ENCODE data around the gene NPHP1.
"Not testable (repeated sequence)": the region's sequence is repeated elsewhere in the genome, so short reads cannot be mapped to it uniquely, and the experiment has no call there.

DNA sequence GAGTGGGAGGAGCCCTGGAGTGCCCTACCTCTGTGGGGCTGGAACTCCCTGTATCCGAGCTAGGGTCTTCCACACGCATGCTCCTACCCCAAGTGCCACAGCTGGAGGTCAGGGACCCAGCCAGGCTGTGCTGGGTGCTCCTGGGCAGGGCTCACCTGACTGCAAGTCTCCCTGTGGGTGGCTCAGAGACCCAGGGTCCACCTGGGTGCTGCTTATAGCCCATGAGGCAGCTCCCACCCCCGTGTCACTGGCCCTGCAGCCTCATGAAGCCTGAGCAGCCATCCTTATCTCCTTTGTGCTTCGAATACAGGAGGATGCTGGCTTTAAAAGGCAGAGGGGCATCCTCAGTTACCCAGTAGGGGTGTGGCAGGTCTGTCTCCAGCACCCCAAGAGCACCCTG, 103.9 kb downstream of the NPHP1 start:
- TF ChIP-seq, protein P1, sequence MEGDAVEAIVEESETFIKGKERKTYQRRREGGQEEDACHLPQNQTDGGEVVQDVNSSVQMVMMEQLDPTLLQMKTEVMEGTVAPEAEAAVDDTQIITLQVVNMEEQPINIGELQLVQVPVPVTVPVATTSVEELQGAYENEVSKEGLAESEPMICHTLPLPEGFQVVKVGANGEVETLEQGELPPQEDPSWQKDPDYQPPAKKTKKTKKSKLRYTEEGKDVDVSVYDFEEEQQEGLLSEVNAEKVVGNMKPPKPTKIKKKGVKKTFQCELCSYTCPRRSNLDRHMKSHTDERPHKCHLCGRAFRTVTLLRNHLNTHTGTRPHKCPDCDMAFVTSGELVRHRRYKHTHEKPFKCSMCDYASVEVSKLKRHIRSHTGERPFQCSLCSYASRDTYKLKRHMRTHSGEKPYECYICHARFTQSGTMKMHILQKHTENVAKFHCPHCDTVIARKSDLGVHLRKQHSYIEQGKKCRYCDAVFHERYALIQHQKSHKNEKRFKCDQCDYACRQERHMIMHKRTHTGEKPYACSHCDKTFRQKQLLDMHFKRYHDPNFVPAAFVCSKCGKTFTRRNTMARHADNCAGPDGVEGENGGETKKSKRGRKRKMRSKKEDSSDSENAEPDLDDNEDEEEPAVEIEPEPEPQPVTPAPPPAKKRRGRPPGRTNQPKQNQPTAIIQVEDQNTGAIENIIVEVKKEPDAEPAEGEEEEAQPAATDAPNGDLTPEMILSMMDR (IDR thresholded peaks at IDR 0.05; ENCODE audit: low read depth, low read length) = not testable (repeated sequence)
- TF ChIP-seq POLR2A (IDR thresholded peaks at IDR 0.05; ENCODE audit: extremely low read depth, insufficient read length) = not testable (repeated sequence)

All from NB4 (cell line).